GM23248 (cell line): Measurements from ENCODE around the gene INPP5D. TPM values are rescaled to one million over a fixed set of nuclear protein-coding genes. Genes with fewer than 3 reads are reported as not detected.

Source experiments
- DNase-seq: peaks from one replicate; pipeline ENCODE4 v3.0.0-alpha.2; 2015
- H2AFZ ChIP-seq: fragments of 200-600 bp; sonication (generic); 2 replicates; pipeline ENCODE4 v1.6.1; 2016; ENCODE audit warnings: antibody characterized with exemption
- H3F3A ChIP-seq: fragments of 200-600 bp; sonication (generic); 2 replicates; pipeline ENCODE4 v1.6.1; 2016; ENCODE audit warnings: mild to moderate bottlenecking, antibody characterized with exemption, mixed run types; ENCODE audit not compliant: insufficient read depth
- H3K27ac ChIP-seq: fragments of 200-600 bp; sonication (generic); 2 replicates; pipeline ENCODE4 v1.5.1; 2016; ENCODE audit warnings: mild to moderate bottlenecking
- H3K27me3 ChIP-seq: fragments of 200-600 bp; sonication (generic); replicated peaks from 2 replicates; pipeline ENCODE4 v1.6.1; 2016; ENCODE audit warnings: mild to moderate bottlenecking; ENCODE audit not compliant: insufficient read depth
- H3K36me3 ChIP-seq: fragments of 200-600 bp; sonication (generic); 2 replicates; pipeline ENCODE4 v1.6.1; 2016; ENCODE audit warnings: low read depth, mild to moderate bottlenecking
- H3K4me1 ChIP-seq: fragments of 200-600 bp; sonication (generic); 2 replicates; pipeline ENCODE4 v1.6.1; 2016; ENCODE audit warnings: mild to moderate bottlenecking; ENCODE audit not compliant: insufficient read depth
- H3K4me2 ChIP-seq: fragments of 200-600 bp; sonication (generic); one replicate; pipeline ENCODE4 v1.6.1; 2016; ENCODE audit warnings: mild to moderate bottlenecking; ENCODE audit not compliant: unreplicated experiment
- H3K4me3 ChIP-seq: fragments of 200-600 bp; sonication (generic); 2 replicates; pipeline ENCODE4 v1.5.1; 2016; ENCODE audit warnings: mild to moderate bottlenecking
- H3K79me2 ChIP-seq: fragments of 200-600 bp; sonication (generic); 2 replicates; pipeline ENCODE4 v1.6.1; 2016; ENCODE audit warnings: mild to moderate bottlenecking; ENCODE audit not compliant: insufficient read depth
- H3K9ac ChIP-seq: fragments of 200-600 bp; sonication (generic); 2 replicates; pipeline ENCODE4 v1.6.1; 2016; ENCODE audit warnings: mild to moderate bottlenecking
- H3K9me2 ChIP-seq: fragments of 200-600 bp; sonication (generic); 2 replicates; pipeline ENCODE4 v1.6.1; 2016; ENCODE audit warnings: mixed run types, mild to moderate bottlenecking, moderate library complexity; ENCODE audit not compliant: insufficient read depth
- H3K9me3 ChIP-seq: fragments of 200-600 bp; sonication (generic); one replicate; pipeline ENCODE4 v1.6.1; 2017; ENCODE audit warnings: low read depth
- H4K20me1 ChIP-seq: fragments of 200-600 bp; sonication (generic); 2 replicates; pipeline ENCODE4 v1.6.0; 2016; ENCODE audit not compliant: insufficient read depth
- EZH2 ChIP-seq: fragments of 200-600 bp; sonication (generic); IDR thresholded peaks from 2 replicates; pipeline ENCODE4 v1.6.1; 2018; ENCODE audit warnings: antibody characterized with exemption, mild to moderate bottlenecking; ENCODE audit not compliant: insufficient read depth, poor library complexity, severe bottlenecking
- EZH2phosphoT487 ChIP-seq: fragments of 200-600 bp; sonication (generic); IDR thresholded peaks from 2 replicates; pipeline ENCODE4 v1.6.1; 2018; ENCODE audit warnings: antibody characterized with exemption, moderate library complexity, mild to moderate bottlenecking, low read depth; ENCODE audit not compliant: insufficient read depth
- WGBS, 2 experiments: methylation state at CpG; one replicate each; pipeline ENCODE4 v1.1.6; 2015 to 2017; ENCODE audit warnings: low lambda C conversion rate in 2 of 2, low coverage in 1 of 2; ENCODE audit errors: missing lambda C conversion rate in 2 of 2; 5-methylcytosine and 5-hydroxymethylcytosine counted together
- in situ Hi-C: fragments of 300-500 bp; cut with MboI; formaldehyde crosslinking; loops from 2 replicates; pipeline ENCODE4 v1.15.0; 2020
- polyA plus RNA-seq: library from polyadenylated mRNA; unstranded; fragments of >200 nt; fragmentation: Nextera tagmentation; extraction: Ambion mirVana; gene quantifications from 2 replicates; pipeline ENCODE4 v1.2.1, GENCODE V29; 2016
- total RNA-seq: library from RNA; depleted of rRNA; stranded (reverse); fragments of >200 nt; shearing (Covaris generic); gene quantifications from 2 replicates; pipeline ENCODE4 v1.2.3, GENCODE V29; 2014

INPP5D gene
- total and polyA plus RNA-seq, 2 experiments from 2014 or later = 0.23 TPM; not detected in 1

- Histone ChIP-seq H3K9me2 (no peaks in the 10 kb centered on the region), H3K79me2 (peaks cover 24% of the 10 kb centered on the region), H3K27me3 (no peaks in the 10 kb centered on the region), H3K4me2 (no peak overlapping the region), H3K36me3 (no peaks in the 10 kb centered on the region), H4K20me1 (no peaks in the 10 kb centered on the region), H2AFZ (no peak overlapping the region), H3K27ac (no peak overlapping the region), H3F3A (peaks cover 19% of the 10 kb centered on the region), H3K9ac (no peak overlapping the region), H3K4me3 (no peak overlapping the region), H3K9me3 (no peaks in the 10 kb centered on the region), H3K4me1 (peaks cover 13% of the 10 kb centered on the region)
- DNase-seq = no peak
- TF ChIP-seq EZH2 (no peak), EZH2phosphoT487 (no peak)
- WGBS, 2 experiments = 84 to 88% methylated on average over 7 of the region's 7 CpGs
- in situ Hi-C loops = loop anchor here (10.0 kb wide), 1 partner anchor 394 kb away; no protein-coding TSS in a partner anchor
Measured at GRCh38 chr2:233248999-233249398, 188.9 kb downstream of the INPP5D start.

GRCh38 chr2:233250568-233250967, 190.4 kb downstream of the INPP5D start:
- H4K20me1 ChIP-seq = no peaks in the 10 kb centered on the region
- no peak overlapping the region for H3K4me2 ChIP-seq
- H3F3A ChIP-seq = peaks cover 19% of the 10 kb centered on the region
- H3K4me1 ChIP-seq = peaks cover 17% of the 10 kb centered on the region
- H3K27ac ChIP-seq = no peak overlapping the region
- H3K36me3 ChIP-seq = no peaks in the 10 kb centered on the region
- no peak overlapping the region for H3K9ac ChIP-seq
- in situ Hi-C loops = no loop called here
- no peak for DNase-seq
- H3K9me2 ChIP-seq = no peaks in the 10 kb centered on the region
- H3K4me3 ChIP-seq = no peak overlapping the region
- H3K9me3 ChIP-seq = no peaks in the 10 kb centered on the region
- WGBS, 2 experiments = 71 to 75% methylated on average over 9 of the region's 9 CpGs
- TF ChIP-seq EZH2 (no peak), EZH2phosphoT487 (no peak)
- peaks cover 40% of the 10 kb centered on the region for H3K79me2 ChIP-seq
- peak overlapping the region; percentile 93 for H2AFZ ChIP-seq
- H3K27me3 ChIP-seq = no peaks in the 10 kb centered on the region

GRCh38 chr2:233250985-233251305, 190.8 kb downstream of the INPP5D start:
- H4K20me1 ChIP-seq = no peaks in the 10 kb centered on the region
- H3K4me1 ChIP-seq = peaks cover 17% of the 10 kb centered on the region
- H3K36me3 ChIP-seq = 0 out of 2 replicates have a peak, but pooled peaks cover 1% of the 10 kb centered on the region
- peaks cover 19% of the 10 kb centered on the region for H3F3A ChIP-seq
- peak overlapping the region; percentile 19; the same call in 1 of the 2 replicates for H3K27ac ChIP-seq
- TF ChIP-seq EZH2phosphoT487 (no peak), EZH2 (no peak)
- H3K79me2 ChIP-seq = peaks cover 43% of the 10 kb centered on the region
- 41 to 43% methylated on average over 1 of the region's 1 CpG for WGBS, 2 experiments
- no peaks in the 10 kb centered on the region for H3K27me3 ChIP-seq
- no peaks in the 10 kb centered on the region for H3K9me2 ChIP-seq
- in situ Hi-C loops = no loop called here
- peak overlapping the region; percentile 93 for H2AFZ ChIP-seq
- H3K9me3 ChIP-seq = no peaks in the 10 kb centered on the region
- no peak for DNase-seq
- H3K4me3 ChIP-seq = peak overlapping the region; percentile 92; the same call in 1 of the 2 replicates
- peak overlapping the region; percentile 55 for H3K4me2 ChIP-seq
- H3K9ac ChIP-seq = peak overlapping the region; percentile 60

GRCh38 chr2:233251306-233252116, 191.4 kb downstream of the INPP5D start, which contains the start of gene ATG16L1:
ATG16L1 (plus strand) TSS chr2:233251673; CDS start chr2:233251828, 155 bp downstream.
- Histone ChIP-seq H3K4me1 (peaks cover 17% of the 10 kb centered on the region), H3K9me2 (no peaks in the 10 kb centered on the region), H3K9me3 (no peaks in the 10 kb centered on the region), H3F3A (peaks cover 19% of the 10 kb centered on the region), H3K36me3 (peaks cover 7% of the 10 kb centered on the region; the same call in 1 of the 2 replicates), H3K27ac (peak within 1 kb of the TSS; percentile 49), H3K27me3 (no peaks in the 10 kb centered on the region), H4K20me1 (no peaks in the 10 kb centered on the region), H3K4me3 (peak within 1 kb of the TSS; percentile 92), H3K4me2 (peak within 1 kb of the TSS; percentile 95), H2AFZ (peak within 1 kb of the TSS; percentile 93), H3K9ac (peak within 1 kb of the TSS; percentile 82), H3K79me2 (peaks cover 49% of the 10 kb centered on the region)
- in situ Hi-C loops = no loop called here
- 1% methylated on average over 69 to 70 of the region's 75 CpGs for WGBS, 2 experiments
- no peak for TF ChIP-seq EZH2phosphoT487
- no peak for TF ChIP-seq EZH2
- DNase-seq = peak; percentile 99
